Measurements from ENCODE around the gene RNU6-1. TPM values are rescaled to one million over a fixed set of nuclear protein-coding genes. Genes with fewer than 3 reads are reported as not detected.

The RNU6-1 gene
- total RNA-seq, 1 experiment from 2014 or later = not detected

DNA sequence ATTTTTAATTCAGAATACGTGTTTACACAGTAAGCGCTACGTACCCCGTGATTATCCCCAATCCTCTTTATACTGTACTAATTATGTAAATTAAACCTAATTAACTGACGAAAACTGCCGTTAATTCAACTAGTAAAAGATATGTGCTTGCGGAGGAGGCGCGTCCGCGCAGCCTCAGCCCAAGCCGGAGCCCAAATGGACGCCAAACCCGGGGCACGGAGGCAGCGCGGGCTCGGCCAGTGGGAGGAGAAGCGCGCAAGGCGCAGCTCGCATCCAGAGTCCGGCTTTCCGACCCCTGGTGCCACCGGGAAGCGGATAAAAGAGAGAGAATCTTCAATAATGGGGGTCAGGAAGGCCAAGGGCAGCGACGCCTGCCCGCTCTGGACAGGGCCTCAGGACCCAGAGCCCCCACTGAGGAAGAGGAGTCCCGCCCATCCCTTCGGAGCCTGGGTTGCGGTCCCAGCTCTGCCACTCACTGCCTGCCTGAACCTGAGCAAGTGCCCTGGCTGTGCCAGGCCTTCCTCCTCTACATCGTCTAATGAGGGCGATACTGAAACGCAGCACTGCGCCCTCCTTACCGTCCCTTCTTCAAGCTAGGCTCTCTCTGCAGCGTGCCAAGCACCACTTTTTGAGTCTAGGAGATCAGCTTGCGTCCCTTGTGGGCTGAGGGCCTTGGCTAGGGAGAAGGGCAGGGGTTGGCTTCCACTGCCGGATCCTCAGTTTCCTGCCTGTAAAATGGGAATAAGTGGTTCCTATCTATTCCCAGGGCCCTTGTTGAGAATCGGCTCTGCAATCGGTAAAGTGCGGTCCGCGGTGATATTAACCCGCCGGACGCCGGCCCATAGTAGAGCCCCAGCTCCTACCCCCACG is 19.5 kb downstream of the RNU6-1 start:
- peaks cover 96% of the 10 kb centered on the region for H3K27me3 Mint-ChIP-seq (ENCODE audit: low read depth)
- no peak for DNase-seq (ENCODE audit: low spot score)
- CTCF ChIA-PET = interaction anchor here (1.1 to 4.0 kb wide), 5 partner anchors 9 to 319 kb away, joined by 3 to 16 read pairs (median 4); no protein-coding TSS in a partner anchor
- TF ChIP-seq GTF2I (CRISPR knock-in tag; conservative IDR thresholded peaks at IDR 0.05) (0 out of 2 replicates have a peak, but pooled peaks have one; percentile 51), ETV6 (CRISPR knock-in tag; IDR thresholded peaks at IDR 0.05) (peak; percentile 50; the same call in 1 of the 2 replicates)
- TF ChIP-seq, protein P1, sequence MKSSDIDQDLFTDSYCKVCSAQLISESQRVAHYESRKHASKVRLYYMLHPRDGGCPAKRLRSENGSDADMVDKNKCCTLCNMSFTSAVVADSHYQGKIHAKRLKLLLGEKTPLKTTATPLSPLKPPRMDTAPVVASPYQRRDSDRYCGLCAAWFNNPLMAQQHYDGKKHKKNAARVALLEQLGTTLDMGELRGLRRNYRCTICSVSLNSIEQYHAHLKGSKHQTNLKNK (CRISPR knock-in tag; IDR thresholded peaks at IDR 0.05) = no peak
- peaks cover 45% of the 10 kb centered on the region for H3K4me1 Mint-ChIP-seq
- peak overlapping the region; percentile 60 for H3K4me3 Mint-ChIP-seq
- H3K9me3 Mint-ChIP-seq = peaks cover 13% of the 10 kb centered on the region
- H3K27ac Mint-ChIP-seq = no peak overlapping the region
- peaks cover 4% of the 10 kb centered on the region for H3K36me3 Mint-ChIP-seq
- POLR2A ChIA-PET = interaction anchor here (0.9 kb wide), 1 partner anchor 16 kb away, joined by 3 read pairs; no protein-coding TSS in a partner anchor
- no peak for ATAC-seq

DNA sequence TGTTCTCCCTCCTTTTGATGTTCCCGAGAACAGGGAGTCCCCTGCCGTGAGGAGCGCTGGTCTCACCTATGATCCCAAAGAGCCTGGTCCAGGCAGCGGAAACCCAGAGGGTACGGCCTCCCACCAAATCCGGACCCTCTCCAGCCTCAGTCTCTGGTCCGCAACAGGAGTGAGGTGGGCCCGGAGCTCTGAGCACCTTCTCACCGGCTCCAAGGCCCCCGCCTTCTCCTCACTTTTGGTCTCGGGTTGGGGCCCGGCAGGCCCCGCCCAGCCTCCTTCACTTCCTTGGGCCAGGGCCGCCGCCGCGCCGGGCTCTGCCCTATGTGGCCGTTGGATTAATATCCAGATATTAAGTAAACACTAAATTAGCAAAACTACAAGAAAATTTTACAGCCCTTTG is 20.2 kb downstream of the RNU6-1 start:
- Mint-ChIP-seq H3K4me3 (peak overlapping the region; percentile 60), H3K27me3 (ENCODE audit: low read depth) (peaks cover 89% of the 10 kb centered on the region), H3K27ac (no peak overlapping the region), H3K9me3 (peaks cover 13% of the 10 kb centered on the region), H3K4me1 (peaks cover 41% of the 10 kb centered on the region), H3K36me3 (peaks cover 4% of the 10 kb centered on the region)
- CTCF ChIA-PET = interaction anchor here (3.1 to 4.0 kb wide), 2 partner anchors 13 to 318 kb away, joined by 10 to 16 read pairs; no protein-coding TSS in a partner anchor
- POLR2A ChIA-PET = no interaction called here
- ATAC-seq (no peak), DNase-seq (ENCODE audit: low spot score) (no peak)
- TF ChIP-seq EMX1 (CRISPR knock-in tag; IDR thresholded peaks at IDR 0.05) = no peak
- TF ChIP-seq, protein P2, sequence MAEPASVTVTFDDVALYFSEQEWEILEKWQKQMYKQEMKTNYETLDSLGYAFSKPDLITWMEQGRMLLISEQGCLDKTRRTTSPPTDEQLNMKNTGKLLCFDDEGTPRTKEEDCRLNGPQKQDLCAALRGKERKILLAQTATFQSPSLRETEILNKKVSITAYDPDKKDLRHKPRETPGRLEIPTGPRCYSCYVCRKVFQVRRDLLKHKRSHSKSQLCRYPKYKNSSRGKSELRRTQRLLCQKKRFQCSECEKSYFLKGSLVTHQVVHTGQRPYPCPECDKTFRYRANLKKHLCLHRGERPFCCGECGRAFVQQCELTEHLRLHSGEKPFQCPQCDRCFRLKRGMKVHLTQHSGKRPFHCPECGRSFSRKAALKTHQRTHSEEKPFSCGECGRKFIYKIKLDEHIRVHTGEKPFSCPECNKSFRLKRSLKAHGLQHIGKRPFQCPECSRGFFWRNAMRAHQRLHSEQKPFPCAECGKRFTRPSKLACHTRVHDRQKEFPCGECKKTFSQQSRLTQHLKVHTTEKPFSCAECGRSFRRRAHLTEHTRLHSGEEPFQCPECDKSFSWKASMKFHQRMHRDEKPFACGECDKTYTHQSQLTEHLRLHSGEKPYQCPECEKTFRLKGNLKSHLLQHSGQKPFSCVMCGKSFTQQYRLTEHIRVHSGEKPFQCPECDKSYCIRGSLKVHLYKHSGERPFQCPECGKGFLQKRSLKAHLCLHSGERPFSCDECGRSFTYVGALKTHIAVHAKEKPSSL (CRISPR knock-in tag; conservative IDR thresholded peaks at IDR 0.05) = no peak
- 0 out of 2 replicates have a peak, but pooled peaks have one; percentile 24 for TF ChIP-seq FOXP1 (CRISPR knock-in tag; IDR thresholded peaks at IDR 0.05; ENCODE audit: borderline replicate concordance)

DNA sequence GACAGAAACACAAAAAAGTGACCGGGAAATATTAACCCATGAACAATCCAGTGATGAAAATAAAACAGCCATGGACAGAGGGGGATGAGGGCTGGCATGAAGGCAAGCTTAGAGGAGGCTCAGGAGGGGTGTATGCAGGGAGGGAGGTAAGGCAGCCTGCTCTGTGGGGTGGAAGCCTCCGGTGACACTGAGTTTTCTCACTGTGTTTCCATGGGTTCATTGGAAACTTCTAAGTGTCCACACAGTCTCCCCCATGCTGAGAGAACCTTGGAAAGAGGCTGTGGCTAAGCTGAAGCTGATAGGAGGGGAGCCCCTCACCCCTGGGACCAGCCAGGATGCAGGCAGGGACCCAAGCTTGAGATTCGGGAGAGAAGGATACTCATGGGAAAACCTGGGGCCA is 21.4 kb downstream of the RNU6-1 start:
- Mint-ChIP-seq H3K36me3 (peaks cover 4% of the 10 kb centered on the region), H3K27ac (no peak overlapping the region), H3K9me3 (peaks cover 13% of the 10 kb centered on the region), H3K27me3 (ENCODE audit: low read depth) (peaks cover 78% of the 10 kb centered on the region), H3K4me1 (peaks cover 33% of the 10 kb centered on the region), H3K4me3 (no peak overlapping the region)
- POLR2A ChIA-PET = no interaction called here
- DNase-seq (ENCODE audit: low spot score) (peak; percentile 3), ATAC-seq (no peak)
- CTCF ChIA-PET = interaction anchor here (3.1 to 4.0 kb wide), 2 partner anchors 14 to 317 kb away, joined by 10 to 16 read pairs; no protein-coding TSS in a partner anchor
- TF ChIP-seq TP53 (CRISPR knock-in tag; IDR thresholded peaks at IDR 0.05) (no peak), EMX1 (CRISPR knock-in tag; IDR thresholded peaks at IDR 0.05) (no peak), FOXK1 (CRISPR knock-in tag; IDR thresholded peaks at IDR 0.05) (no peak), ZNF416 (CRISPR knock-in tag; IDR thresholded peaks at IDR 0.05) (no peak), PRRX2 (CRISPR knock-in tag; IDR thresholded peaks at IDR 0.05) (no peak), MYBL2 (CRISPR knock-in tag; IDR thresholded peaks at IDR 0.05) (no peak), NFATC4 (CRISPR knock-in tag; IDR thresholded peaks at IDR 0.05) (no peak), TCF7 (CRISPR knock-in tag; IDR thresholded peaks at IDR 0.05; ENCODE audit: low read depth) (no peak), CBFB (CRISPR knock-in tag; IDR thresholded peaks at IDR 0.05; ENCODE audit: low read depth) (no peak), ZNF317 (CRISPR knock-in tag; IDR thresholded peaks at IDR 0.05; ENCODE audit: borderline replicate concordance, low read depth) (no peak)
- TF ChIP-seq, protein P3, sequence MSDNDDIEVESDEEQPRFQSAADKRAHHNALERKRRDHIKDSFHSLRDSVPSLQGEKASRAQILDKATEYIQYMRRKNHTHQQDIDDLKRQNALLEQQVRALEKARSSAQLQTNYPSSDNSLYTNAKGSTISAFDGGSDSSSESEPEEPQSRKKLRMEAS (CRISPR knock-in tag; IDR thresholded peaks at IDR 0.05) = no peak
- TF ChIP-seq, protein P2 (CRISPR knock-in tag; conservative IDR thresholded peaks at IDR 0.05) = no peak
- TF ChIP-seq, protein P4, sequence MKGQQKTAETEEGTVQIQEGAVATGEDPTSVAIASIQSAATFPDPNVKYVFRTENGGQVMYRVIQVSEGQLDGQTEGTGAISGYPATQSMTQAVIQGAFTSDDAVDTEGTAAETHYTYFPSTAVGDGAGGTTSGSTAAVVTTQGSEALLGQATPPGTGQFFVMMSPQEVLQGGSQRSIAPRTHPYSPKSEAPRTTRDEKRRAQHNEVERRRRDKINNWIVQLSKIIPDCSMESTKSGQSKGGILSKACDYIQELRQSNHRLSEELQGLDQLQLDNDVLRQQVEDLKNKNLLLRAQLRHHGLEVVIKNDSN (CRISPR knock-in tag; IDR thresholded peaks at IDR 0.05) = no peak
- TF ChIP-seq, protein P5, sequence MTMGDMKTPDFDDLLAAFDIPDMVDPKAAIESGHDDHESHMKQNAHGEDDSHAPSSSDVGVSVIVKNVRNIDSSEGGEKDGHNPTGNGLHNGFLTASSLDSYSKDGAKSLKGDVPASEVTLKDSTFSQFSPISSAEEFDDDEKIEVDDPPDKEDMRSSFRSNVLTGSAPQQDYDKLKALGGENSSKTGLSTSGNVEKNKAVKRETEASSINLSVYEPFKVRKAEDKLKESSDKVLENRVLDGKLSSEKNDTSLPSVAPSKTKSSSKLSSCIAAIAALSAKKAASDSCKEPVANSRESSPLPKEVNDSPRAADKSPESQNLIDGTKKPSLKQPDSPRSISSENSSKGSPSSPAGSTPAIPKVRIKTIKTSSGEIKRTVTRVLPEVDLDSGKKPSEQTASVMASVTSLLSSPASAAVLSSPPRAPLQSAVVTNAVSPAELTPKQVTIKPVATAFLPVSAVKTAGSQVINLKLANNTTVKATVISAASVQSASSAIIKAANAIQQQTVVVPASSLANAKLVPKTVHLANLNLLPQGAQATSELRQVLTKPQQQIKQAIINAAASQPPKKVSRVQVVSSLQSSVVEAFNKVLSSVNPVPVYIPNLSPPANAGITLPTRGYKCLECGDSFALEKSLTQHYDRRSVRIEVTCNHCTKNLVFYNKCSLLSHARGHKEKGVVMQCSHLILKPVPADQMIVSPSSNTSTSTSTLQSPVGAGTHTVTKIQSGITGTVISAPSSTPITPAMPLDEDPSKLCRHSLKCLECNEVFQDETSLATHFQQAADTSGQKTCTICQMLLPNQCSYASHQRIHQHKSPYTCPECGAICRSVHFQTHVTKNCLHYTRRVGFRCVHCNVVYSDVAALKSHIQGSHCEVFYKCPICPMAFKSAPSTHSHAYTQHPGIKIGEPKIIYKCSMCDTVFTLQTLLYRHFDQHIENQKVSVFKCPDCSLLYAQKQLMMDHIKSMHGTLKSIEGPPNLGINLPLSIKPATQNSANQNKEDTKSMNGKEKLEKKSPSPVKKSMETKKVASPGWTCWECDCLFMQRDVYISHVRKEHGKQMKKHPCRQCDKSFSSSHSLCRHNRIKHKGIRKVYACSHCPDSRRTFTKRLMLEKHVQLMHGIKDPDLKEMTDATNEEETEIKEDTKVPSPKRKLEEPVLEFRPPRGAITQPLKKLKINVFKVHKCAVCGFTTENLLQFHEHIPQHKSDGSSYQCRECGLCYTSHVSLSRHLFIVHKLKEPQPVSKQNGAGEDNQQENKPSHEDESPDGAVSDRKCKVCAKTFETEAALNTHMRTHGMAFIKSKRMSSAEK (CRISPR knock-in tag; IDR thresholded peaks at IDR 0.05; ENCODE audit: borderline replicate concordance) = no peak
